GM19467 (cell line): ENCODE data around the gene ABCA13.
A peak's percentile ranks its signal among the peaks of the same experiment; 100 is the strongest.
"Not testable (repeated sequence)": the region's sequence is repeated elsewhere in the genome, so short reads cannot be mapped to it uniquely, and the experiment has no call there.

Experiments
- ATAC-seq: cut with Tn5 transposase; IDR thresholded peaks from one replicate; pipeline ENCODE4 v1.9.1; 2021; ENCODE audit warnings: mild to moderate bottlenecking, moderate library complexity; ENCODE audit not compliant: unreplicated experiment

ABCA13 gene, protein sequence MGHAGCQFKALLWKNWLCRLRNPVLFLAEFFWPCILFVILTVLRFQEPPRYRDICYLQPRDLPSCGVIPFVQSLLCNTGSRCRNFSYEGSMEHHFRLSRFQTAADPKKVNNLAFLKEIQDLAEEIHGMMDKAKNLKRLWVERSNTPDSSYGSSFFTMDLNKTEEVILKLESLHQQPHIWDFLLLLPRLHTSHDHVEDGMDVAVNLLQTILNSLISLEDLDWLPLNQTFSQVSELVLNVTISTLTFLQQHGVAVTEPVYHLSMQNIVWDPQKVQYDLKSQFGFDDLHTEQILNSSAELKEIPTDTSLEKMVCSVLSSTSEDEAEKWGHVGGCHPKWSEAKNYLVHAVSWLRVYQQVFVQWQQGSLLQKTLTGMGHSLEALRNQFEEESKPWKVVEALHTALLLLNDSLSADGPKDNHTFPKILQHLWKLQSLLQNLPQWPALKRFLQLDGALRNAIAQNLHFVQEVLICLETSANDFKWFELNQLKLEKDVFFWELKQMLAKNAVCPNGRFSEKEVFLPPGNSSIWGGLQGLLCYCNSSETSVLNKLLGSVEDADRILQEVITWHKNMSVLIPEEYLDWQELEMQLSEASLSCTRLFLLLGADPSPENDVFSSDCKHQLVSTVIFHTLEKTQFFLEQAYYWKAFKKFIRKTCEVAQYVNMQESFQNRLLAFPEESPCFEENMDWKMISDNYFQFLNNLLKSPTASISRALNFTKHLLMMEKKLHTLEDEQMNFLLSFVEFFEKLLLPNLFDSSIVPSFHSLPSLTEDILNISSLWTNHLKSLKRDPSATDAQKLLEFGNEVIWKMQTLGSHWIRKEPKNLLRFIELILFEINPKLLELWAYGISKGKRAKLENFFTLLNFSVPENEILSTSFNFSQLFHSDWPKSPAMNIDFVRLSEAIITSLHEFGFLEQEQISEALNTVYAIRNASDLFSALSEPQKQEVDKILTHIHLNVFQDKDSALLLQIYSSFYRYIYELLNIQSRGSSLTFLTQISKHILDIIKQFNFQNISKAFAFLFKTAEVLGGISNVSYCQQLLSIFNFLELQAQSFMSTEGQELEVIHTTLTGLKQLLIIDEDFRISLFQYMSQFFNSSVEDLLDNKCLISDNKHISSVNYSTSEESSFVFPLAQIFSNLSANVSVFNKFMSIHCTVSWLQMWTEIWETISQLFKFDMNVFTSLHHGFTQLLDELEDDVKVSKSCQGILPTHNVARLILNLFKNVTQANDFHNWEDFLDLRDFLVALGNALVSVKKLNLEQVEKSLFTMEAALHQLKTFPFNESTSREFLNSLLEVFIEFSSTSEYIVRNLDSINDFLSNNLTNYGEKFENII (N-terminal part only)

DNA sequence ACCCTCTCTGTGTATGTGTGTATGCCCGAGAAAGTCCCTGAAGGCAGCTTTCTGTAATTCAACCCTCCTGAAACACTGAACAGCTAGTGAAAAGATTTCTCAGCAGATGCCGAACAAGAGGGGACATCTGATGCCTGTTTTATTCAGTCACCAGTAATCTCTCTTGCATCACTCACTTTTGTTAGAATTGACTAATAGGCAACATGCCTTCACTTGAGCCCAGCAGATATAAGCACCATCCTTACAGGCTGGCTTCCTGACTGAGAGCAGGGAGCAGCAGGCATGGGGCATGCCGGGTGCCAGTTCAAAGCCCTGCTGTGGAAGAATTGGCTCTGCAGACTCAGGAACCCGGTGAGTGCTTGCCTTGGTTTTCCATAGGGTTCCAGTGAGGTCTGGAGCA, at the start of gene ABCA13:
ABCA13 (plus strand) TSS at position 257 of the 400 bp plus-strand sequence; CDS start at position 283, 26 bp downstream.
- no peak for ATAC-seq

DNA sequence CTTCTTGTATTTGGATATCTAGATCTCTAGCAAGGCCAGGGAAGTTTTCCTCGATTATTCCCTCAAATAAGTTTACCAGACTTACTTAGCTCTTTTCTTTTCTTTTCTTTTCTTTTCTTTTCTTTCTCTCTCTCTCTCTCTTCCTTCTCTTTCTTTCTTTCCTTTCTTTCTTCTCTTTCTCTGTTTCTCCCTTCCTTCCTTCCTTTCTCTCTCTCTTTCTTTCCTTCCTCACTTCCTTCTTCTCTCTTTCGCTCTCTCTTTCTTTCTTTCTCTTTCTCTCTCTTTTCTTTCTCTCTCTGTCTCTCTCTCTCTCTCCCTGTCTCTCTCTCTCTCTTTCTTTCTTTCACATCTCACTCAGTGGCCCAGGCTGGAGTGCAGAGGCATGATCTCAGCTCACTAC, 45.2 kb upstream of the ABCA13 start:
- ATAC-seq, result no peak

DNA sequence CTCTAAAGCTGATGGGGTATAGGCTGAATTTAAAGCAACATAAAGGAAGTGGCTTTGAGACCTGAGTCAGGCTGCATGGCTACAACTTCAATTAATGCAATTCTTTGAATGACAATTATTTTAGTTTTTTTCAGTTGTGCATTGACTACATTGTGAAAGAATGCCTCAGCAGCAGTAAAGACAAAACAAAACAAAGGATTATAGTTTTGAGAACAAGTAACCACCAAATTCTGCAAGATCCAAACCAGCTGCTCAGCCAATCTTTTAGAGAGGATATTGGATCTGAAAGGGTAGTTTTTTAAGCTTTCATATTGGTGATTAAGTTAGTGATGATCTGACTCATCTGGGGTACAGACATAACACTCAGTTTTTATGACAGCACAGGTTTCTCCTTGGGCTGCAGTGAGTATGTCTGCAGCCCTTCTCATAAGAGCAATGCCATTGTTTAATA, 40.6 kb upstream of the ABCA13 start:
- ATAC-seq, result no peak

DNA sequence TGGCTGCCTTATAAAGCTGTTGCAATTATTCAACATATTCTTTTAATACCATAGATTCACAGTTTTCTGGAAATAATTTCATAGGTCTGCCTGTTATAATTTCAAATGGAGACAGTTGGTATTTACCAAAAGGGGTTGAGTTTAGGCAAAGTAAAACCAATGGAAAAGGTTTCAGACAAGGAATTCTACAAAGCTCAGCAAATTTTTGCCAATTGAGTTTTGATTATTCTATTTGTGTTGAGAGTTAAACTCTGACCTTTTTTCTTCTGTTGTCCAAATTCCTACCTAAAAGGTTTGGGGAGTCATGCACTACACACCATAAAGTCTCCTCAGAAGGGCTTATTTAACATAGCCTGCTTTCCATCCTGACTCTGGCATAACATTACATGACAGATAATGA, 38.5 kb upstream of the ABCA13 start:
- ATAC-seq, result no peak

DNA sequence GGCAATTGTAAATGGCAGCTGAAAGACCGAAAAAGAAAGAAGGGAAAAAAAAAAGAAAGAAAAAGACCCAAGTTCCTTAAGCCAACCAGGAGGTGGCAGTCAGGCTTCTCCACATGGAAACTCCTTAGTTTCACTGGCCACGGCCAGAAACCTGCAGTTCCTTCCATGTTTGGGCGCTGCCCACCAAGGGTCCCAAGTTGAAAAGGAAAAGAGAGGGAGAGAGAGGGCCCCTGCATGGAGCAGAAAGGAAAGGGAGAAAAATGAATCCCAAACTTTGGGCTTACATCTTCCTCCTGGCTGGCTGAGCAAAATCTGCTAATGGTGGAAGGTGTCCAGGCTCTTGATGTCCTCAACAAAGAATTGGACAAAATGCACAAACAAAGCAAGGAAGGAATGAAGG, 31.8 kb upstream of the ABCA13 start:
- no peak for ATAC-seq

DNA sequence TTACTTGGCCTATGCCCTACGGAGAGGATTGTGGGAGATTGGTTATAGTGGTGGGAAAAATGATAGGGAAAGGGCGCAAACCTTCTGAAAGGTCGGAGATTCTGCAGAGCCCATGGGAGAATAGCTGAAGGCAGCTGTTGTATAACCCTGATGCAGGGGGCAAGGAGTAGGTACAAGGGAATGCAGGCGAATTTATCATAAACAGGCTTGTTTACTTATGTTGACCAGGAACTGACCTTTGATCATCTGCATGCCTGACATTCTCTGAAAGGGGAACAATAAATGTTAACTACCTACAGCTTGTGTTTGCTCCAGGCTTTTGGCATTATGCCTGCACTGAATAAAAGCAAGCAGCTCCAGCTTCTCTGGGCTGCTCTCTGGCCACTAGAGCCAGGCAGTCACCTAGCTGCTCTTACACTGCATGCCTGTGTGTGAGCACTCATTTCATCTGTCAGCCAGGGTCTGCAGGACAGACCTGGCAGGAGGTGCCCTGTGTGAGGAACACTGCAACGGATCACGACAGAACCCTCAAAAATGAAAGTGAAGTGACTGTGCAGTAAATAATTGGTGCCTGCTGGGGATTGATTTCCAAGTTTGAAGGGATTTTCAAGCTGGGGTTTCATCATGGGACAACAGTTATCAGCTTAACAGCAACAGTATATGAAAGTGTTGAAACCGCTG, 31.1 kb upstream of the ABCA13 start:
- no peak for ATAC-seq

DNA sequence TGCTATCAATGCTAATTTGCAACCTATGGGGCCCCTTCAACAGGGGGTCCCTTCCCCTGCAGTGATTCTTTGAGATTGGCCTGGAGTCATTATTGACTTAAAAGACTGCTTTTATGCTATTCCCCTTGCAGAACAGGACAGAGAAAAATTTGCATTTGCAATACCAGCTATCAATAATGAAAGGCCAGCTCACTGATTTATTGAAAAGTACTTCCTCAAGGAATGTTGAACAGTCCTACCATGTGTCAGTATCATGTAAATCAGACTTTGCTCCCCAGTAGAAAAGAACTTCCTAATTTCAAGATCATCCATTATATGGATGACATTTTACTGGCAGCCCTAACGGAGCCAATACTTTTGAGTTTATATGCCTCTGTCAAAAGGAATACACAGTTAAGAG, 29.7 kb upstream of the ABCA13 start:
- ATAC-seq, result no peak

DNA sequence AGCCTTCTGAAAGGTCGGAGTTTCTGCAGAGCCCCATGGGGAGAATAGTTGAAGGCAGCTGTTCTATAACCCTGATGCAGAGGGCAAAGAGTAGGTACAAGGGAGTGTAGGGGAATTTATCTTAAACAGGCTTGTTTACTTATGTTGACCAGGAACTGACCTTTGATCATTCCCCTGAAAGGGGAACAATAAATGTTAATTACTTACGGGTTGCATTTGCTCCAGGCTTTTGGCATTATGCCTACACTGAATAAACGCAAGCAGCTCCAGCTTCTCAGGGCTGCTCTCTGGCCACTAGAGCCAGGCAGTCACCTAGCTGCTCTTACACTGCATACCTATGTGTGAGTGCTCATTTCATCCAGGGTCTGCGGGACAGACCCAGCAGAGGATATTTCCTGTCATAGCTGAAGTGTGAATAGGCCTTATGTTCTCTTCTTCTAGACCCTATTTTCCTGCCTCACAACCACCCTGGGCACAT, 26.9 kb upstream of the ABCA13 start:
- no peak for ATAC-seq

DNA sequence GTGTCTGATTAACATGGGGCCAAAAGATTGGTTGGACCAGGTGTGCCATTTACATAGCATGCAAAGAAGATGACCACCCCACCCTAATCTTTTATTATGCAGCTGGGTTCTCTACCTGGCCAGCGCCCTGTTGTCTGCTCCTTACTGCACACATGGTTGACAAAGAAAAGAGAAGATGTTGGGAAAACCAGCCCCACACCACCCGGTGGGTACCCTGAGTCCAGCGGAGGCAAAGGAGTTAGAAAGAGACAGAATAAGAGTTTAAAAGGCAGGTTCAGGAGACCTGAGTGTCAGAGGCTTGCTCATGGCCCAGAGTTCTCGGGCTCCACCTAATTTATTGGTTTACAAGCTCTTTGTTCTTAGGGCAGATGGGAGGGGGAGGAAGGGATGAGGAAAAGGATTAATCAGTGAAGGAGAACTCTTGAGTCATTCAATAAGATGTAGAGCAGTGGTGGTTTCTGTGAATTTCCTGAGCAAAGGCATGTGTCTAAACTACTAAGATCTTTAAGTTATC, 24.1 kb upstream of the ABCA13 start:
- no peak for ATAC-seq

DNA sequence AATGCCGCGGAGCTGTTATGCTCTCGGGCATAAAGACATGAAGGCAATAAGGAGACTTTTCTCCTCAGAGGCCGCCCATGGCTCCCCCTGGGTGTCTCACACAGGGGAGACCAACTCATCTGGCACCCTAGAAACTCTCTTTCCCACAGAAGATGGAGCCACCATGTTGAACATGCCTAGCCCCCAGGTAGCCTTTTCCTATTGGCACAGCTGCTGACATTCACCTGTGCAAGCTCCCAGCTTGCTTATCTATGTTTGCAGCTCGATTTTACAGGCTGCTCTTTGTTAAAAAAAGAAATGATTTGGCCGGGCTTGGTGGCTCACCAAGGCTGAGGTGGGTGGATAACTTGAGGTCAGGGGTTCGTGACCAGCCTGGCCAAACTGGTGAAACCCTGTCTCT, 23.6 kb upstream of the ABCA13 start:
- not testable (repeated sequence) for ATAC-seq

DNA sequence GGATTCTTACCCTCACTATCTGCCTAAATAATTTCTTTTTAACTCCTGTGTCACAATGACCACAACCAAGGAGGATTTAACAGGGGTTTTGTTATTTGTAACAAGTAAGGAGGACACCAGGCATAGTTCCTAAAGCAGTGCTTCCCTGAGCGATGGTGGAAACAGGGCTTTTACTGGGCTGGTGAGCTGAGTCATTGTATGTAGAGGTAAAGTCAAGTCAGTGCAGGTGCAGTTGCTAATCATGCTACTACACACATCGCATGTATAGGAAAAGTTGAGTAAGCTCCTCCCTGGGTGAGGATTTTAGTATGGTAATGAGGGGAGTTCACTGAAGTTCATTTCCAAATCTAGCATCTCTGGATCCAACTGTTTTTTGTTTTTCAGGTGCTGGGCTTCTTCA, 22.9 kb upstream of the ABCA13 start:
- ATAC-seq, result no peak

DNA sequence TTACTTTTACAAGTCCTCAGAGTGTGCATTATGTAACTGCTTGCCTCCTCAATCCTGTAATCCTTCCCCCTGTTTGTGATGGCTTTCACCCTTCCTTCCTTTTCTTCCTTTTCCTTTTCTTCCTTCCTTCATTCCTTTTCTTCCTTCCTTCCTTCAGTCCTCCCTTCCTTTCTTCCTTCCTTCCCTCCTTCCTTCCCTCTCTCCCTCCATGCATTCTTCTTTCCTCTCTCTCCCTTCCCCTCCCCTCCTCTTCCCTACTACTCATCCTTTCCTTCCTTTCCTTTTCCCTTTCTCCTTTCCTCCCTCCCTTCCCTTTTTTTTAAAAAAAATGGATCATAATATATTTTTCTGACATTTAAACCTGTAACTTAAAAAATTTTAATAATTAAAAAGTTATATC, 22.2 kb upstream of the ABCA13 start:
- ATAC-seq, result no peak

DNA sequence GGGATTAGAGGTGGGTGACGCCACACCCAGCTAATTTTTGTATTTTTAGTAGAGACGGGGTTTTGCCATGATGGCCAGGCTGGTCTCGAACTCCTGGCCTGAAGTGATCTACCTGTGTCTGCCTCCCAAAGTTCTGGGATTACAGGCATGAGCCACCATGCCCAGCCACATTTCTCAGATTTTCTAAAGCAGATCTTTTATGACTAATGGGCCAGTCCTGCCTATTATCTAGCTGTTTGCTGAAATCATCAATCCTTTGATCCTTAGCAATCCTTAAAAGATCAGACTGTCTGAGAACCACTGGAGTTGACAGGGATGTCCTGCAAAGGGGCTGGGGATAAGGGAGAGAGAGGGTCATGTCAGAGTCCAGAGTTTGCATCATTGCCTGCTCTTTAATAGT, 21.2 kb upstream of the ABCA13 start:
- no peak for ATAC-seq

DNA sequence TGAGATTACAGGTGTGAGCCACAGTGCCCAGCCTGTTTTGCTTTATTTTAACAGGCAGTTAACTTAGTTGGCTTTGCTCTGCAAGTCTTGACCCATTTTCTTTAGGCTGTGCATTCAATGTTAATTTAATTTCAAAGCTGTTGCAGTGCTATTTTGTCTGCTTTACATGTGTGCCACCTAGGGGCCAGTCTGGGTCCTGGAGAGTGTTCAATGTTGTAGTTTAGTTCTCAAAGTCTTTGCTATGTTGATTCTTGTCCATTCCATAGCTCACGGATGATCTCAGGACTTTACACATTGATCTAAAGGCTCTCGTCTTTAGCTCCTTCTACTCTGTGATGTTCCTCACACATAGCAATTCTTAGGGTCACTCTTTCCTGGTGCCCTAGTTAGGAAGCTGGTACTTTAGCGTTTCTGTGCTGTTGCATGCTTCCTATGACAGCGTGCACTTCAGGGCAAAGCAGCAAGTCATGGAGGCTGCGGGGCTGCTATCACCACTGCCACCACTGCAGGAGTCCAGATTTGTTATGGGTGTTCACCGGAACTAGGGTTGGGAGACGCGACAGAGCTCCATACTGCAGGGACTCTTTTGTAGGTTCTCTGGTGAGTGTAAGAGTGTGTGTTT, 16.4 kb upstream of the ABCA13 start:
- ATAC-seq, result peak; percentile 76

DNA sequence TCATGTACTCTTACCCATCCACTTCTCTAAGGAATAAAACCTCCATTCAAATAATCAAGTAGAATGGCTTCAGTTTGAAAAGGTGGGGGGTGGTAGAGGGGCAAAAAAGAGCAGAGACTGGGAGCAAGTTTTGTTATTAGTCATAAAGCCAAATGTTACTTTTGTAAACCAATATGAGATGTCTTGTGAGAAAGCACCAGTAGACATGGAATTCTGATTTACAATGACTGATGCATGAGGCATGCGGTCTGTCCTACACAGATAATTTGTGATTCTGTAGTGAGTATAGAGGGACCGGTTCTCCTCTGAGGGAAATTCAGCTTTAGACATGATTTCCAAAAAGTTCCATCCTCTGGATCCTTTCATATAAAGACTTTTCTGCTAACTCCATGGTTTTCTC, 12.9 kb upstream of the ABCA13 start:
- no peak for ATAC-seq

DNA sequence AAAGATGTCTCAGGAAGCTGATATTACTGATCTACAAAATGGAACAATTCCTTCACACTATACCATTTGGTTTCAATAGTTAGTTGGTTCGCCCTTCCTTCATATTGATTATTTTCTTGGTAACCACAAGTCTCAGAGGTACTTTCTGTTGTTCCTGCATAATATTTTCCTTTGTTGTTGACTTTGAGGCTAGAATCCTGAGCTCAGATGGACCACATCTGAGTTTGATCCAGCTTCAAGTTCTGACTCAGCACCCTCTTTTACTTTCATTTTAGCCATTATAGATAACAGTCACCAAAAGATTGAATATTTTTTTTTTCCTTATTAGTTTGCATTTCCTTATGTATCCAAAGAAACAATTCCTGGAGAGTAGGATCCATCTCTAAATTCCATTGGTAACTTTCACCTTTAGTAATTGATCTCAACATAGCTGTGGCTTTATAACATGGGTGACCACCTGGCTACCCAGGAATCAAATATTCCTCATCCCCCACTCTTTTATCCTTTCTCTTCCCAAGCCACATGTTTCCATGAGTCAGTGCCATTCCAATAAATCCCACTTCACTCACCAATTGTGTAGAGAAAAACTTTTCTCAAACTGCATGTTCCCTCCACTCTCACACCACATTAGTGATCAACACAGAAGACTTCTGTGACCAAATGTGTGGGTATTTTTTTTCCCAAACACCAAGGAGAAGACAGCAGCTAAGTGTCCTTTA, 9.7 kb upstream of the ABCA13 start:
- no peak for ATAC-seq

DNA sequence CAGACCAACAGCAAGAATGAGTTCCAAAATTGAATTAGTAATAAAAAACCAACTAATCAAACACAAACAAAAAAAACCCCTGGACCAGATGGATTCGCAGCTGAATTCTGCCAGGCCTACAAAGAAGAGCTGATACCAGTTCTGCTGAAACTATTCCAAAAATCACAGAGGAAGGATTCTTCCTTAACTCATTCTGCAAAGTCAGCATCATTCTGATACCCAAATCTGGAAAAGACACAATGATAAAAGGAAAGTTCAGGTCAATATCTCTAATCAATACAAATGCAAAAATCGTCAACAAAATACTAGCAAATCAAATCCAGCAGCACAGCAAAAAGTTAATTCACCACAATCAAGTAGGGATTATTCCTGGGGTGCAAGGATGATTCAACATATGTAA, 6.1 kb upstream of the ABCA13 start:
- ATAC-seq, result no peak

DNA sequence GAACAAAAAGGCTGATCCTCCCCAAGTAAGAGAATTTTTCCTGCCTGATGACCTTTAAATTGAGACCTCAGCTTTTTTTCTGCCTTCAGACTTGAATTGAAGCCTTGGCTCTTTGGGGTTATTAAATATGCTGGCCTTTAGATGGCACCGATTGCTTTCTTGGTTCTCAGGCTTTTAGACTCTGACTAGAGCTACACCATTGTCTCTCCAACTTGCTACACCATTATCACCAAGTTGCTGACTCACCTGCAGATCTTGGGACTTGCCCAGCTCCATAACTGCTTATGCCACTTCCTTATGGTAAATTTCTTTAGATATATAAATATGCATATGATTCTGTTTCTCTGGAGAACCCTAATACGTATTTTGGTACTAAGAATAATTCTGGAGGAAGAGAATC, 3.1 kb upstream of the ABCA13 start:
- ATAC-seq, result no peak

DNA sequence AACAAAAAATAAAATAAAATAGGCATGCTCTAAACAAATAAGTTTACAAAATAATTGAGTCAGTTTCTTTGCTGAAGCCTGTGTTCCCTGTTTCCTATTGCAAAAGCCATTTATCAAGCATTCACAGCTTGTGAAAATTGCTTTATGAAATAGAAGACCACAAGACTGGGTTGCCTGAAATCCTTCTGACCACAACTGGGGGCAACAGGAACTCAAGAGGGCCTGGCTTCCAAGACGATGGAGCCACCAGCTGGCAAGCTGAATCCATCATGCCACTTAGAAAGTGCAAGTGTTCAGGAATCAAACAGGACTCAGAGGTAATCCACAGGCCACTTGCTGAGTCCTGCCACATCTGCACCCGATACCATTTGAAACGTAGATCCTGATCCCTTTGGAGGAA, 752 bp upstream of the ABCA13 start:
- no peak for ATAC-seq
